HepG2 (cell line): Measurements from ENCODE around the gene SRRM1. TPM values are rescaled to one million over a fixed set of nuclear protein-coding genes. Genes with fewer than 3 reads are reported as not detected.
A peak's percentile ranks its signal among the peaks of the same experiment; 100 is the strongest.

Experiments used
- ATAC-seq: fragments of 200-7000 bp; cut with Tn5 transposase; 3 replicates; pipeline ENCODE4 v1.9.1; 2020; ENCODE audit warnings: mild to moderate bottlenecking, moderate library complexity
- BruUV-seq: library from RNA; stranded (reverse); fragments of 400-500 nt; replicated peaks from 2 replicates; lab custom pipeline; 2021; lab: Mats Ljungman, UMichigan
- CTCF ChIA-PET: fragments of 300-600 bp; formaldehyde crosslinking; extraction: SDS; loops from one replicate; lab custom pipeline; 2021; ENCODE audit warnings: low total read pairs, inconsistent platforms, low intra/inter-chr PET ratio; lab: Yijun Ruan, JAX
- POLR2A ChIA-PET: fragments of 350-600 bp; sonication (Branson Sonifier 250); formaldehyde crosslinking; loops from one replicate; lab custom pipeline; 2020; ENCODE audit warnings: antibody characterized with exemption, inconsistent platforms; lab: Yijun Ruan, JAX
- DNase-seq: peaks from one replicate; pipeline ENCODE4 v3.0.0-alpha.2; 2015; ENCODE audit warnings: low spot score
- FAIRE-seq: peaks from 3 replicates; lab custom pipeline; 2011; peaks lifted over from hg19 to GRCh38; lab: Jason Lieb, UNC
- H2AFZ ChIP-seq: one replicate; pipeline ENCODE4 v1.6.1; 2011; ENCODE audit warnings: low read length, inconsistent platforms
- H3K27ac ChIP-seq: fragments of 300-600 bp; 3 replicates; pipeline ENCODE4 v1.8.0; 2011; ENCODE audit warnings: mixed run types, mild to moderate bottlenecking, mixed read lengths, low read length, inconsistent platforms; ENCODE audit not compliant: insufficient read depth; ENCODE audit errors: extremely low read length
- H3K27me3 ChIP-seq, 2 experiments: fragments of 200-600 bp in 1 of 2; 2 replicates in 1 of 2; 3 replicates in 1 of 2; pipeline versions ENCODE4 v1.6.0 to v1.8.0; 2011; ENCODE audit warnings: low read length in 2 of 2, mild to moderate bottlenecking in 2 of 2, moderate library complexity in 2 of 2, inconsistent platforms in 1 of 2; ENCODE audit not compliant: insufficient read depth in 2 of 2, control insufficient read depth in 1 of 2
- H3K36me3 ChIP-seq, 2 experiments: fragments of 200-600 bp in 1 of 2; replicated peaks in 1 of 2; 2 replicates in 1 of 2; 3 replicates in 1 of 2; pipeline versions ENCODE4 v1.5.1 to v1.8.0; 2011; ENCODE audit warnings: low read length in 2 of 2, inconsistent platforms in 1 of 2; ENCODE audit not compliant: insufficient read depth in 2 of 2, control insufficient read depth in 1 of 2
- H3K4me1 ChIP-seq: 2 replicates; pipeline ENCODE4 v1.5.1; 2012; ENCODE audit warnings: low read length, inconsistent platforms; ENCODE audit not compliant: insufficient read depth
- H3K4me2 ChIP-seq: 2 replicates; pipeline ENCODE4 v1.6.0; 2011; ENCODE audit warnings: low read depth, low read length, inconsistent platforms
- H3K4me3 ChIP-seq, 3 experiments: fragments of 200-600 bp in 1 of 3; sonication (generic), shearing (Covaris generic) in 1 of 3; replicated peaks in 1 of 3; 2 replicates each; pipeline ENCODE4 v1.5.1; 2011 to 2016; ENCODE audit warnings: low read length in 3 of 3, inconsistent platforms in 2 of 3, low read depth in 2 of 3, mild to moderate bottlenecking in 2 of 3, control low read depth in 1 of 3, mixed read lengths in 1 of 3; ENCODE audit not compliant: insufficient read depth in 1 of 3
- H3K79me2 ChIP-seq: one replicate; pipeline ENCODE4 v1.6.1; 2011; ENCODE audit warnings: low read length, inconsistent platforms; ENCODE audit not compliant: insufficient read depth
- H3K9ac ChIP-seq: 2 replicates; pipeline ENCODE4 v1.6.0; 2011; ENCODE audit warnings: mild to moderate bottlenecking, low read depth, low read length, inconsistent platforms; ENCODE audit not compliant: insufficient read depth
- H3K9me3 ChIP-seq: 2 replicates; pipeline ENCODE4 v1.5.1; 2012; ENCODE audit warnings: mild to moderate bottlenecking, low read length
- H4K20me1 ChIP-seq: 2 replicates; pipeline ENCODE4 v1.6.0; 2011; ENCODE audit warnings: inconsistent platforms, mild to moderate bottlenecking, low read length, moderate library complexity; ENCODE audit not compliant: insufficient read depth
- FOXC1 ChIP-seq: sonication (generic); formaldehyde crosslinking; IDR thresholded peaks from 2 replicates; pipeline ENCODE4 v1.8.0; 2022; ENCODE audit warnings: mild to moderate bottlenecking, missing genetic modification reagents, borderline replicate concordance
- FOXP1 ChIP-seq, 2 experiments: fragments of 450-650 bp in 1 of 2; IDR thresholded peaks; 2 replicates each; pipeline ENCODE4 v1.6.1; 2017 to 2018; ENCODE audit warnings: antibody characterized with exemption in 1 of 2
- PBX2 ChIP-seq: IDR thresholded peaks from 2 replicates; pipeline ENCODE4 v1.6.1; 2016; ENCODE audit warnings: control low read depth
- PHF20 ChIP-seq: sonication (generic); formaldehyde crosslinking; IDR thresholded peaks from 2 replicates; pipeline ENCODE4 v1.5.0; 2020; ENCODE audit warnings: mild to moderate bottlenecking, missing genetic modification reagents
- SIN3B ChIP-seq: fragments of 150-350 bp; IDR thresholded peaks from 2 replicates; pipeline ENCODE4 v1.6.1; 2014; ENCODE audit warnings: low read length
- SRF ChIP-seq: IDR thresholded peaks from 2 replicates; pipeline ENCODE4 v1.6.1; 2011; ENCODE audit warnings: mild to moderate bottlenecking, low read depth, low read length, moderate library complexity
- THRA ChIP-seq: sonication (generic); formaldehyde crosslinking; IDR thresholded peaks from 2 replicates; pipeline ENCODE4 v1.4.0; 2020; ENCODE audit warnings: missing genetic modification reagents, borderline replicate concordance
- U2AF2 ChIP-seq: fragments of 200-400 bp; formaldehyde crosslinking; IDR thresholded peaks from 2 replicates; pipeline ENCODE4 v1.6.1; 2017; ENCODE audit warnings: low read depth, mild to moderate bottlenecking, low read length
- ZNF24 ChIP-seq: fragments of 450-650 bp; IDR thresholded peaks from 2 replicates; pipeline ENCODE4 v1.6.1; 2017; ENCODE audit warnings: antibody characterized with exemption, mild to moderate bottlenecking
- ZNF326 ChIP-seq: sonication (generic); formaldehyde crosslinking; IDR thresholded peaks from 2 replicates; pipeline ENCODE4 v1.4.0; 2020; ENCODE audit warnings: missing genetic modification reagents, borderline replicate concordance
- ZNF772 ChIP-seq: sonication (generic); formaldehyde crosslinking; IDR thresholded peaks from 2 replicates; pipeline ENCODE4 v1.5.0; 2020; ENCODE audit warnings: mild to moderate bottlenecking, missing genetic modification reagents
- ZNF839 ChIP-seq: sonication (generic); formaldehyde crosslinking; IDR thresholded peaks from 2 replicates; pipeline ENCODE4 v1.4.0; 2020; ENCODE audit warnings: missing genetic modification reagents, mild to moderate bottlenecking, borderline replicate concordance
- ZNF879 ChIP-seq: sonication (generic); formaldehyde crosslinking; IDR thresholded peaks from 2 replicates; pipeline ENCODE4 v1.8.1; 2023; ENCODE audit warnings: missing genetic modification reagents
- ZSCAN25 ChIP-seq: sonication (generic); formaldehyde crosslinking; IDR thresholded peaks from 2 replicates; pipeline ENCODE4 v1.8.0; 2022; ENCODE audit warnings: mild to moderate bottlenecking, missing genetic modification reagents
- WGBS: methylation state at CpG from one replicate; pipeline ENCODE4 v1.1.6; 2017; ENCODE audit warnings: low lambda C conversion rate; 5-methylcytosine and 5-hydroxymethylcytosine counted together
- in situ Hi-C: cut with HindIII; loops from 2 replicates; pipeline ENCODE4 v1.10.0; 2017; ENCODE audit warnings: low pct_unique_long_range_greater_than_20kb; ENCODE audit not compliant: extremely low pct_ligation_motif_present
- intact Hi-C: fragments of 100-400 bp; cut with micrococcal nuclease; formaldehyde crosslinking; loops from one replicate; pipeline ENCODE4 v1.10.0; 2022; ENCODE audit not compliant: unreplicated experiment
- polyA plus RNA-seq, 8 experiments: library from polyadenylated mRNA; depleted of rRNA in 3 of 8; stranded (reverse) in 7 of 8; unstranded in 1 of 8; fragments of >200 nt; fragmentation: Illumina TruSeq in 4 of 8; extraction: Trizol in 4 of 8; gene quantifications; 2 replicates each; pipeline versions ENCODE4 v1.2.1 to v1.2.3, GENCODE V29; 2011 to 2016; ENCODE audit warnings: low read depth in 4 of 8, missing spikeins in 1 of 8, mixed read lengths in 1 of 8; ENCODE audit not compliant: insufficient read depth in 1 of 8
- total RNA-seq, 5 experiments: library from RNA; depleted of rRNA; stranded (reverse); fragments of >200 nt; fragmentation: Illumina TruSeq; extraction: Trizol; gene quantifications; 2 replicates each; pipeline ENCODE4 v1.2.3, GENCODE V29; 2016; ENCODE audit warnings: low read depth in 1 of 5

SRRM1 gene
- total and polyA plus RNA-seq, 2 of the 13 experiments (the other 11 are each of a cell fraction or from before 2014, with no cell fraction given) = 31.6 to 44.5 TPM

GRCh38 chr1:24679725-24680124 is 36.6 kb downstream of the SRRM1 start:
- BruUV-seq = no TSS peak
- Histone ChIP-seq H3K4me2 (no peak overlapping the region), H3K9ac (no peak overlapping the region), H3K27me3 (no peaks in the 10 kb centered on the region), H3K4me3 (no peak overlapping the region), H4K20me1 (no peaks in the 10 kb centered on the region), H3K4me1 (0 out of 2 replicates have a peak, but pooled peaks cover 10% of the 10 kb centered on the region), H2AFZ (no peak overlapping the region), H3K36me3 (peaks cover 0 to 5% of the 10 kb centered on the region in 2 experiments; a peak in 2 of 5 replicates), H3K27ac (no peak overlapping the region)
- CTCF ChIA-PET = no interaction called here
- ATAC-seq (no peak), FAIRE-seq (no peak), DNase-seq (no peak)
- in situ Hi-C loops (no loop called here), intact Hi-C loops (no loop called here)
- WGBS = 94% methylated on average over 4 of the region's 4 CpGs
- POLR2A ChIA-PET = no interaction called here
- TF ChIP-seq THRA (no peak), U2AF2 (no peak), PBX2 (CRISPR knock-in tag) (no peak)
- TF ChIP-seq, all 625 proteins: peak for 0
- Histone ChIP-seq H3K9me3 (no peaks in the 10 kb centered on the region), H3K79me2 (no peaks in the 10 kb centered on the region)

- H3K9me3 ChIP-seq = no peaks in the 10 kb centered on the region
- ChIA-PET POLR2A (no interaction called here), CTCF (no interaction called here)
- no peaks in the 10 kb centered on the region for H3K79me2 ChIP-seq
- WGBS = 16% methylated on average over 6 of the region's 6 CpGs
- peaks cover 21% of the 10 kb centered on the region for H3K4me1 ChIP-seq
- intact Hi-C loops (no loop called here), in situ Hi-C loops (no loop called here)
- H3K36me3 ChIP-seq = no peaks in the 10 kb centered on the region
- H3K4me2 ChIP-seq = no peak overlapping the region
- DNase-seq = peak; percentile 59
- no peak overlapping the region for H3K27ac ChIP-seq
- H4K20me1 ChIP-seq = no peaks in the 10 kb centered on the region
- H3K9ac ChIP-seq = no peak overlapping the region
- H3K4me3 ChIP-seq = no peak overlapping the region
- no peaks in the 10 kb centered on the region for H3K27me3 ChIP-seq
- no TSS peak for BruUV-seq
- peak; percentile 47; the same call in 2 of the 3 replicates for ATAC-seq
- no peak overlapping the region for H2AFZ ChIP-seq
- FAIRE-seq = no peak
- TF ChIP-seq ZNF879 (CRISPR knock-in tag) = no peak
- TF ChIP-seq ZNF839 = no peak
- TF ChIP-seq PHF20 (CRISPR knock-in tag) = no peak
- no peak for TF ChIP-seq FOXP1 (IDR thresholded peaks at IDR 0.05)
- TF ChIP-seq FOXP1 (CRISPR knock-in tag; IDR thresholded peaks at IDR 0.05) = no peak
- no peak for TF ChIP-seq FOXC1 (CRISPR knock-in tag)
- TF ChIP-seq ZNF772 = no peak
- no peak for TF ChIP-seq ZNF24
- TF ChIP-seq SRF = no peak
- no peak for TF ChIP-seq SIN3B
- no peak for TF ChIP-seq ZSCAN25 (CRISPR knock-in tag)
- TF ChIP-seq ZNF326 (CRISPR knock-in tag) = no peak
- no peak for TF ChIP-seq THRA
These were observed 40.6 kb downstream of the SRRM1 start for GRCh38 chr1:24683713-24684162.
